ENCODE results near the gene TMEM131L. TPM values are rescaled to one million over a fixed set of nuclear protein-coding genes. Genes with fewer than 3 reads are reported as not detected.

TMEM131L gene
- total and polyA plus RNA-seq, 4 donors, result 4.9 to 41.3 (median 12.9) TPM

- no peak for DNase-seq (ENCODE audit: low spot score)
- 83% methylated on average over 3 of the region's 3 CpGs for WGBS
- H3K4me3 ChIP-seq (ENCODE audit: low read depth in 1 of 3, low read length in 3 of 3), result no peak overlapping the region
These were observed 47.6 kb upstream of the TMEM131L start for GRCh38 chr4:153418558-153418957.

More at GRCh38 chr4:153418558-153418957, 47.6 kb upstream of the TMEM131L start:
- Histone ChIP-seq H3K36me3 (ENCODE audit: control insufficient read depth in 4 of 4, insufficient read depth in 3 of 4, low read depth in 1 of 4, low read length in 3 of 4) (no peaks in the 10 kb centered on the region), H3K27me3 (ENCODE audit: control insufficient read depth in 4 of 4, insufficient read depth in 4 of 4, low read length in 3 of 4) (no peaks in the 10 kb centered on the region), H3K27ac (ENCODE audit: low read depth in 1 of 2, low read length in 2 of 2) (no peak overlapping the region), H3K9ac (ENCODE audit: low read depth in 1 of 2, low read length in 2 of 2) (no peak overlapping the region), H3K9me3 (ENCODE audit: control insufficient read depth in 4 of 4, low read length in 3 of 4) (no peaks in the 10 kb centered on the region), H3K4me1 (ENCODE audit: control insufficient read depth in 4 of 4, insufficient read depth in 4 of 4, low read length in 3 of 4) (no peaks in the 10 kb centered on the region)
- no peak for TF ChIP-seq HNF4G (IDR thresholded peaks at IDR 0.05)
- no peak for TF ChIP-seq FOXA1 (IDR thresholded peaks at IDR 0.05)
- TF ChIP-seq ATF3 (IDR thresholded peaks at IDR 0.05), result no peak
- TF ChIP-seq JUND (IDR thresholded peaks at IDR 0.05), result no peak
- TF ChIP-seq CTCF (IDR thresholded peaks at IDR 0.05; ENCODE audit: low read depth, low read length, missing input control), result no peak
- TF ChIP-seq YY1 (IDR thresholded peaks at IDR 0.05), result no peak
- TF ChIP-seq REST (IDR thresholded peaks at IDR 0.05), result no peak
- TF ChIP-seq TAF1 (conservative IDR thresholded peaks at IDR 0.05), result no peak
- TF ChIP-seq NR2F2 (IDR thresholded peaks at IDR 0.05), result no peak
- TF ChIP-seq GABPA (IDR thresholded peaks at IDR 0.05 in 1 of 2, conservative IDR thresholded peaks at IDR 0.05 in 1 of 2), result no peak
- TF ChIP-seq MAX (IDR thresholded peaks at IDR 0.05), result no peak
- no peak for TF ChIP-seq RAD21 (IDR thresholded peaks at IDR 0.05)
- TF ChIP-seq RXRA (IDR thresholded peaks at IDR 0.05), result no peak
- no peak for TF ChIP-seq FOXA2 (IDR thresholded peaks at IDR 0.05)
- TF ChIP-seq ZBTB33 (IDR thresholded peaks at IDR 0.05), result no peak
- TF ChIP-seq EGR1 (IDR thresholded peaks at IDR 0.05; ENCODE audit: low read depth in 2 of 2), result no peak
- TF ChIP-seq HNF4A (conservative IDR thresholded peaks at IDR 0.05), result no peak
